SK-N-SH (cell line): ENCODE data around the gene IPCEF1. TPM values are rescaled to one million over a fixed set of nuclear protein-coding genes. Genes with fewer than 3 reads are reported as not detected.

Experiments
- CTCF ChIA-PET: fragments of 300-600, 350-600 bp; formaldehyde crosslinking; extraction: SDS; loops from one replicate; lab custom pipeline; 2021; lab: Yijun Ruan, JAX
- POLR2A ChIA-PET: fragments of 350-600 bp; sonication (Branson Sonifier 250); formaldehyde crosslinking; extraction: SDS; loops from one replicate; lab custom pipeline; 2020; ENCODE audit warnings: antibody characterized with exemption, inconsistent platforms; lab: Yijun Ruan, JAX
- DNase-seq: peaks from one replicate; pipeline ENCODE4 v3.0.0; 2012
- H2AFZ ChIP-seq: fragments of 200-600 bp; sonication (generic); 2 replicates; pipeline ENCODE4 v1.8.1; 2016; ENCODE audit warnings: antibody characterized with exemption, mild to moderate bottlenecking, low read depth
- H3F3A ChIP-seq: fragments of 200-600 bp; sonication (generic); replicated peaks from 2 replicates; pipeline ENCODE3; 2016; ENCODE audit warnings: antibody characterized with exemption, mild to moderate bottlenecking; ENCODE audit not compliant: insufficient read depth
- H3K27ac ChIP-seq, 2 experiments: fragments of 200-500 bp in 1 of 2; fragments of 200-600 bp in 1 of 2; sonication (Bioruptor generic) in 1 of 2; sonication (generic), shearing (Covaris generic) in 1 of 2; 2 replicates each; pipeline versions ENCODE4 v1.5.1 to v1.6.1; 2014 to 2016; ENCODE audit warnings: low read depth in 2 of 2, inconsistent platforms in 1 of 2, low read length in 1 of 2, mild to moderate bottlenecking in 1 of 2, mixed read lengths in 1 of 2
- H3K27me3 ChIP-seq: fragments of 200-600 bp; sonication (generic), shearing (Covaris generic); 2 replicates; pipeline ENCODE4 v1.6.1; 2016; ENCODE audit warnings: mixed run types; ENCODE audit not compliant: insufficient read depth
- H3K36me3 ChIP-seq, 2 experiments: fragments of 200-500 bp in 1 of 2; fragments of 200-600 bp in 1 of 2; sonication (Bioruptor generic) in 1 of 2; sonication (generic) in 1 of 2; replicated peaks in 1 of 2; 2 replicates each; pipeline versions ENCODE3 to v1.5.1; 2014 to 2016; ENCODE audit warnings: low read length in 1 of 2, mild to moderate bottlenecking in 1 of 2; ENCODE audit not compliant: insufficient read depth in 2 of 2, control insufficient read depth in 1 of 2
- H3K4me1 ChIP-seq, 2 experiments: fragments of 200-500 bp in 1 of 2; fragments of 200-600 bp in 1 of 2; sonication (Bioruptor generic) in 1 of 2; sonication (generic), shearing (Covaris generic) in 1 of 2; 2 replicates each; pipeline versions ENCODE4 v1.5.1 to v1.6.1; 2014 to 2016; ENCODE audit warnings: low read depth in 1 of 2, low read length in 1 of 2, mixed run types in 1 of 2; ENCODE audit not compliant: insufficient read depth in 2 of 2, control insufficient read depth in 1 of 2
- H3K4me2 ChIP-seq: fragments of 200-600 bp; sonication (generic), shearing (Covaris generic); 2 replicates; pipeline ENCODE4 v1.6.1; 2017; ENCODE audit warnings: mixed run types
- H3K4me3 ChIP-seq, 2 experiments: fragments of 200-500 bp in 1 of 2; fragments of 200-600 bp in 1 of 2; sonication (Bioruptor generic) in 1 of 2; sonication (generic), shearing (Covaris generic) in 1 of 2; 2 replicates each; pipeline versions ENCODE4 v1.5.1 to v1.8.1; 2014 to 2016; ENCODE audit warnings: low read depth in 2 of 2, inconsistent platforms in 1 of 2, low read length in 1 of 2, mild to moderate bottlenecking in 1 of 2, mixed read lengths in 1 of 2, moderate library complexity in 1 of 2
- H3K79me2 ChIP-seq: fragments of 200-600 bp; sonication (generic); 2 replicates; pipeline ENCODE4 v1.8.1; 2017; ENCODE audit warnings: mild to moderate bottlenecking; ENCODE audit not compliant: insufficient read depth
- H3K9ac ChIP-seq: fragments of 200-600 bp; sonication (generic); 2 replicates; pipeline ENCODE4 v1.6.1; 2017; ENCODE audit warnings: mixed run types
- H3K9me2 ChIP-seq: fragments of 200-600 bp; sonication (generic); 2 replicates; pipeline ENCODE4 v1.6.1; 2017; ENCODE audit warnings: mixed run types
- H3K9me3 ChIP-seq: fragments of 200-600 bp; sonication (generic); 2 replicates; pipeline ENCODE4 v1.6.1; 2017; ENCODE audit warnings: mixed run types, mild to moderate bottlenecking, moderate library complexity
- H4K20me1 ChIP-seq: fragments of 200-600 bp; sonication (generic); 2 replicates; pipeline ENCODE4 v1.6.1; 2017; ENCODE audit warnings: mild to moderate bottlenecking, mixed run types; ENCODE audit not compliant: insufficient read depth
- CHD2 ChIP-seq: fragments of 150-350 bp; IDR thresholded peaks from 2 replicates; pipeline ENCODE4 v1.6.1; 2018; ENCODE audit warnings: low read length; ENCODE audit not compliant: partially characterized antibody
- ELF1 ChIP-seq: IDR thresholded peaks from 2 replicates; pipeline ENCODE4 v1.4.0; 2012
- EP300 ChIP-seq, 2 experiments: IDR thresholded peaks; 2 replicates each; pipeline versions ENCODE4 v1.4.0 to v1.6.1; 2012; ENCODE audit warnings: borderline replicate concordance in 1 of 2, low read depth in 1 of 2, low read length in 1 of 2
- EZH2phosphoT487 ChIP-seq: fragments of 200-600 bp; sonication (generic); IDR thresholded peaks from 2 replicates; pipeline ENCODE4 v1.6.1; 2017; ENCODE audit warnings: low read depth, mixed run types, mild to moderate bottlenecking, antibody characterized with exemption, moderate library complexity, borderline replicate concordance
- GATA2 ChIP-seq: sonication (generic); formaldehyde crosslinking; IDR thresholded peaks from 2 replicates; pipeline ENCODE4 v1.5.0; 2020; ENCODE audit warnings: mild to moderate bottlenecking, missing genetic modification reagents
- MEF2A ChIP-seq: IDR thresholded peaks from 2 replicates; pipeline ENCODE4 v1.4.0; 2012; ENCODE audit warnings: low read depth, borderline replicate concordance
- NFIC ChIP-seq: IDR thresholded peaks from 2 replicates; pipeline ENCODE4 v1.4.0; 2012; ENCODE audit warnings: borderline replicate concordance
- NRF1 ChIP-seq: IDR thresholded peaks from 2 replicates; pipeline ENCODE4 v1.6.1; 2012; ENCODE audit warnings: low read depth, mild to moderate bottlenecking, low read length
- POLR2AphosphoS5 ChIP-seq: IDR thresholded peaks from 2 replicates; pipeline ENCODE4 v1.6.1; 2012; ENCODE audit warnings: low read depth, low read length
- RAD21 ChIP-seq: IDR thresholded peaks from 2 replicates; pipeline ENCODE4 v1.6.1; 2012; ENCODE audit warnings: mild to moderate bottlenecking, low read length
- RXRA ChIP-seq: IDR thresholded peaks from 2 replicates; pipeline ENCODE4 v1.4.0; 2012; ENCODE audit warnings: low read depth, mild to moderate bottlenecking, borderline replicate concordance
- SIN3A ChIP-seq: IDR thresholded peaks from 2 replicates; pipeline ENCODE4 v1.6.1; 2012; ENCODE audit warnings: low read depth, mild to moderate bottlenecking, low read length, moderate library complexity, borderline replicate concordance
- SMC3 ChIP-seq: IDR thresholded peaks from 2 replicates; pipeline ENCODE4 v1.6.1; 2012; ENCODE audit warnings: low read depth, low read length, improper control_type of control experiment
- TAF1 ChIP-seq: IDR thresholded peaks from 2 replicates; pipeline ENCODE4 v1.6.1; 2012; ENCODE audit warnings: low read depth, mild to moderate bottlenecking, low read length, moderate library complexity, borderline replicate concordance
- TCF12 ChIP-seq: IDR thresholded peaks from 2 replicates; pipeline ENCODE4 v1.4.0; 2012
- TEAD4 ChIP-seq: IDR thresholded peaks from 2 replicates; pipeline ENCODE4 v1.4.0; 2012; ENCODE audit warnings: mild to moderate bottlenecking, borderline replicate concordance; ENCODE audit not compliant: insufficient read depth
- YY1 ChIP-seq: IDR thresholded peaks from 2 replicates; pipeline ENCODE4 v1.4.0; 2012; ENCODE audit warnings: low read depth, mild to moderate bottlenecking
- WGBS: methylation state at CpG from one replicate; pipeline ENCODE4 v1.1.6; 2017; ENCODE audit warnings: low lambda C conversion rate; 5-methylcytosine and 5-hydroxymethylcytosine counted together
- polyA plus RNA-seq, 3 experiments: library from polyadenylated mRNA; depleted of rRNA; stranded (reverse); fragments of >200 nt; gene quantifications; 2 replicates each; pipeline ENCODE4 v1.2.3, GENCODE V29; 2012
- TF ChIP-seq, protein P1 (sequence below): fragments of 150-350 bp; IDR thresholded peaks from 2 replicates; pipeline ENCODE4 v1.6.1; 2017; ENCODE audit warnings: antibody characterized with exemption, low read length, low read depth, borderline replicate concordance

The IPCEF1 gene
- polyA plus RNA-seq, 1 of the 3 experiments (the other 2 are of a cell fraction) = not detected

GRCh38 chr6:154395316-154395715 lies 38.7 kb upstream of the IPCEF1 start:
- POLR2A ChIA-PET = no interaction called here
- no peaks in the 10 kb centered on the region for H3K4me1 ChIP-seq
- H3K9me3 ChIP-seq = no peaks in the 10 kb centered on the region
- TF ChIP-seq RAD21 (no peak), POLR2AphosphoS5 (no peak), SIN3A (no peak), EP300 (IDR thresholded peaks at IDR 0.05; ENCODE audit: borderline replicate concordance in 1 of 2, low read depth in 1 of 2, low read length in 1 of 2) (no peak), MEF2A (no peak), RXRA (no peak), TAF1 (no peak), YY1 (no peak), CHD2 (no peak), GATA2 (CRISPR knock-in tag) (no peak)
- TF ChIP-seq, protein P1, sequence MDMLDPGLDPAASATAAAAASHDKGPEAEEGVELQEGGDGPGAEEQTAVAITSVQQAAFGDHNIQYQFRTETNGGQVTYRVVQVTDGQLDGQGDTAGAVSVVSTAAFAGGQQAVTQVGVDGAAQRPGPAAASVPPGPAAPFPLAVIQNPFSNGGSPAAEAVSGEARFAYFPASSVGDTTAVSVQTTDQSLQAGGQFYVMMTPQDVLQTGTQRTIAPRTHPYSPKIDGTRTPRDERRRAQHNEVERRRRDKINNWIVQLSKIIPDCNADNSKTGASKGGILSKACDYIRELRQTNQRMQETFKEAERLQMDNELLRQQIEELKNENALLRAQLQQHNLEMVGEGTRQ = no peak
- CTCF ChIA-PET = no interaction called here
- no peak for DNase-seq
- no peaks in the 10 kb centered on the region for H4K20me1 ChIP-seq
- no peak overlapping the region for H3K4me2 ChIP-seq
- no peak overlapping the region for H2AFZ ChIP-seq
- no peaks in the 10 kb centered on the region for H3K27me3 ChIP-seq
- no peak overlapping the region for H3K4me3 ChIP-seq
- no peak overlapping the region for H3K27ac ChIP-seq
- H3K36me3 ChIP-seq = no peaks in the 10 kb centered on the region
- no peak overlapping the region for H3K9ac ChIP-seq
- no peaks in the 10 kb centered on the region for H3K9me2 ChIP-seq
- H3K79me2 ChIP-seq = no peaks in the 10 kb centered on the region
- peaks cover 5% of the 10 kb centered on the region for H3F3A ChIP-seq

GRCh38 chr6:154394571-154394970 lies 38.0 kb upstream of the IPCEF1 start:
- no peaks in the 10 kb centered on the region for H3K4me1 ChIP-seq
- no peak overlapping the region for H3K4me3 ChIP-seq
- H3K36me3 ChIP-seq = no peaks in the 10 kb centered on the region
- H3K79me2 ChIP-seq = no peaks in the 10 kb centered on the region
- 0 out of 2 replicates have a peak, but pooled peaks cover 3% of the 10 kb centered on the region for H3K9me3 ChIP-seq
- ChIA-PET POLR2A (no interaction called here), CTCF (no interaction called here)
- 91% methylated on average over 3 of the region's 3 CpGs for WGBS
- no peaks in the 10 kb centered on the region for H4K20me1 ChIP-seq
- no peak overlapping the region for H2AFZ ChIP-seq
- no peaks in the 10 kb centered on the region for H3K27me3 ChIP-seq
- no peak for TF ChIP-seq TEAD4
- TF ChIP-seq, protein P1 = no peak
- TF ChIP-seq GATA2 (CRISPR knock-in tag) = no peak
- no peak for TF ChIP-seq RXRA
- TF ChIP-seq TCF12 = no peak
- no peak for TF ChIP-seq ELF1
- no peak for TF ChIP-seq NFIC
- no peak for TF ChIP-seq EZH2phosphoT487
- TF ChIP-seq CHD2 = no peak
- TF ChIP-seq NRF1 = no peak
- TF ChIP-seq SMC3 = no peak
- no peaks in the 10 kb centered on the region for H3K9me2 ChIP-seq
- H3K4me2 ChIP-seq = no peak overlapping the region
- H3K27ac ChIP-seq = no peak overlapping the region
- H3K9ac ChIP-seq = no peak overlapping the region
- H3F3A ChIP-seq = peaks cover 5% of the 10 kb centered on the region
- DNase-seq = no peak
